Vagina (tissue), 2 donors: Measurements from ENCODE around the gene NGEF.

ENCODE experiments used
- POLR2A ChIP-seq, 2 donors: fragments of 450-650 bp; IDR thresholded peaks; one replicate each; pipeline ENCODE4 v1.6.1; 2017; ENCODE audit warnings: antibody characterized with exemption in 2 of 2, mild to moderate bottlenecking in 2 of 2, moderate library complexity in 2 of 2
- POLR2AphosphoS5 ChIP-seq, 2 donors: sonication (generic); formaldehyde crosslinking; IDR thresholded peaks; one replicate each; pipeline ENCODE4 v1.9.0; 2017; ENCODE audit warnings: antibody characterized with exemption in 2 of 2, mild to moderate bottlenecking in 2 of 2, low read depth in 1 of 2; ENCODE audit not compliant: insufficient read depth in 1 of 2

DNA sequence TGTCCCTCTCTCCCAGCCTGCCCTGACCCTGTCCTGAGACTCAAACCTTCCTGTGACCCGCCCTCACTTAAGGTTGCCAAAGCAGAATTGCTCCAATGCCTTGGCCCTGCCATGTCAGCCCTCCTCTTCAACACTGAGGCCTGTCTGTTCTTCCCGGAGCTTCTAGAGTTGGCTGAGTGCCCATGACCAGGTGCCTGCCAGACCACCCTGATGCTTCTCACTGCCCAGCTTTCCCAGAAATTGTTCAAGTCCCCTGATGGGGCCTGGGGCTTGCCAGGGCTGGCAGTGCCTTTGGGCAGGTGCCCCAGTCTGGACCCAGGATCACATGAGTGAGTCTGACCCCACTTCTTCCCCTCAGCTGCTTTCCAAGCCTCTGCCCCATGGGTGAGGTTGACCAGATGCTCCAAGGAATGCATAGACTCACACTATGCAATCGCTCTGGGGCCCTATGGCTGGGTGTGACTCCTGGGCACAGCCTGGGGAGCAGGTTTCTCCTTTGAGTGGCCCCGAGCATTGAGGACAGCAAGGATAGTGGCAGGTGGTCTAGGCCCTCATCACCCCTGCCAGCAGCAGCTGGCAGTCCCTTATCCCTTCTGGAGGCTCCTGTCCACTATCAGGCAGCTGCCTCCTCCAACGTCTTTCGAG is 44.0 kb upstream of the NGEF start:
- TF ChIP-seq POLR2A (IDR thresholded peaks at IDR 0.05) (no peak), POLR2AphosphoS5 (IDR thresholded peaks at IDR 0.05; ENCODE audit: insufficient read depth in 1 of 2, low read depth in 1 of 2) (no peak)
